Memory B cell (primary cell): ENCODE measurements around the gene CHMP1B.
"Not testable (repeated sequence)": the region's sequence is repeated elsewhere in the genome, so short reads cannot be mapped to it uniquely, and the experiment has no call there.

ENCODE experiments used
- ATAC-seq: fragments of 150-1000 bp; cut with Tn5 transposase; 2 replicates; pipeline ENCODE4 v1.10.0; 2021; ENCODE audit warnings: low read depth, mild to moderate bottlenecking, moderate library complexity
- DNase-seq, 2 donors: peaks; one replicate each; pipeline ENCODE4 v3.0.0; 2022; ENCODE audit warnings: low spot score in 2 of 2
- H3K27ac Mint-ChIP-seq: one replicate; pipeline ENCODE4 v1.8.0; 2022; ENCODE audit warnings: mild to moderate bottlenecking, moderate library complexity, mixed read lengths
- H3K27me3 Mint-ChIP-seq: one replicate; pipeline ENCODE4 v1.8.0; 2022; ENCODE audit warnings: mixed read lengths
- H3K36me3 Mint-ChIP-seq: one replicate; pipeline ENCODE4 v1.8.0; 2022; ENCODE audit warnings: mild to moderate bottlenecking, mixed read lengths
- H3K4me1 Mint-ChIP-seq: one replicate; pipeline ENCODE4 v1.8.0; 2022; ENCODE audit warnings: mixed read lengths
- H3K4me3 Mint-ChIP-seq: one replicate; pipeline ENCODE4 v1.8.0; 2022; ENCODE audit warnings: mild to moderate bottlenecking, moderate library complexity, mixed read lengths
- H3K9me3 Mint-ChIP-seq: one replicate; pipeline ENCODE4 v1.8.0; 2022; ENCODE audit warnings: mixed read lengths

The CHMP1B gene

GRCh38 chr18:11849841-11850634 lies 1.2 kb upstream of the CHMP1B start:
- no peaks in the 10 kb centered on the region for H3K9me3 Mint-ChIP-seq
- H3K4me3 Mint-ChIP-seq, result peak overlapping the region; percentile 100
- DNase-seq, result peak; percentile 36 to 37
- H3K4me1 Mint-ChIP-seq, result peaks cover 16% of the 10 kb centered on the region
- H3K36me3 Mint-ChIP-seq, result no peaks in the 10 kb centered on the region
- peak overlapping the region; percentile 97 for H3K27ac Mint-ChIP-seq
- peak; percentile 12 for ATAC-seq
- H3K27me3 Mint-ChIP-seq, result no peaks in the 10 kb centered on the region

GRCh38 chr18:11850821-11851145 lies 430 bp upstream of the CHMP1B start:
- DNase-seq, result no peak

GRCh38 chr18:11851806-11852337 lies 659 bp downstream of the CHMP1B start:
- no peaks in the 10 kb centered on the region for H3K27me3 Mint-ChIP-seq

More at GRCh38 chr18:11850821-11851145, 430 bp upstream of the CHMP1B start:
- H3K9me3 Mint-ChIP-seq, result no peaks in the 10 kb centered on the region
- ATAC-seq, result peak; percentile 60
- no peaks in the 10 kb centered on the region for H3K27me3 Mint-ChIP-seq
- peak overlapping the region; percentile 97 for H3K27ac Mint-ChIP-seq
- peaks cover 16% of the 10 kb centered on the region for H3K4me1 Mint-ChIP-seq
- H3K4me3 Mint-ChIP-seq, result peak overlapping the region; percentile 100
- no peaks in the 10 kb centered on the region for H3K36me3 Mint-ChIP-seq

GRCh38 chr18:11854554-11854953 lies 3.3 kb downstream of the CHMP1B start:
- not testable (repeated sequence) for H3K4me3 Mint-ChIP-seq, H3K9me3 Mint-ChIP-seq, H3K27ac Mint-ChIP-seq, H3K27me3 Mint-ChIP-seq, H3K36me3 Mint-ChIP-seq, ATAC-seq, DNase-seq
- peaks cover 16% of the 10 kb centered on the region for H3K4me1 Mint-ChIP-seq

More at GRCh38 chr18:11851806-11852337, 659 bp downstream of the CHMP1B start:
- ATAC-seq (peak; percentile 6), DNase-seq (peak; percentile 28 to 42)
- Mint-ChIP-seq H3K27ac (peak overlapping the region; percentile 97), H3K36me3 (no peaks in the 10 kb centered on the region), H3K4me3 (peak overlapping the region; percentile 100), H3K4me1 (peaks cover 16% of the 10 kb centered on the region), H3K9me3 (no peaks in the 10 kb centered on the region)

- peaks cover 2% of the 10 kb centered on the region for H3K27me3 Mint-ChIP-seq
- H3K4me3 Mint-ChIP-seq, result no peak overlapping the region
- H3K4me1 Mint-ChIP-seq, result peaks cover 5% of the 10 kb centered on the region
- no peaks in the 10 kb centered on the region for H3K36me3 Mint-ChIP-seq
- no peaks in the 10 kb centered on the region for H3K9me3 Mint-ChIP-seq
- DNase-seq, result no peak
- H3K27ac Mint-ChIP-seq, result peak overlapping the region; percentile 24
- no peak for ATAC-seq
Observed at GRCh38 chr18:11857177-11857887, 6.1 kb downstream of the CHMP1B start.

- ATAC-seq, result no peak
- Mint-ChIP-seq H3K4me1 (no peaks in the 10 kb centered on the region), H3K4me3 (no peak overlapping the region), H3K27ac (no peak overlapping the region), H3K27me3 (peaks cover 2% of the 10 kb centered on the region), H3K9me3 (no peaks in the 10 kb centered on the region), H3K36me3 (no peaks in the 10 kb centered on the region)
- no peak for DNase-seq
Observed at GRCh38 chr18:11859282-11859830, 8.1 kb downstream of the CHMP1B start.

- Mint-ChIP-seq H3K9me3 (no peaks in the 10 kb centered on the region), H3K36me3 (no peaks in the 10 kb centered on the region), H3K27me3 (peaks cover 2% of the 10 kb centered on the region), H3K4me3 (no peak overlapping the region), H3K27ac (no peak overlapping the region), H3K4me1 (no peaks in the 10 kb centered on the region)
- ATAC-seq (no peak), DNase-seq (no peak)
Observed at GRCh38 chr18:11859903-11860407, 8.7 kb downstream of the CHMP1B start.

GRCh38 chr18:11860594-11861450 lies 9.6 kb downstream of the CHMP1B start:
- ATAC-seq (no peak), DNase-seq (no peak)
- Mint-ChIP-seq H3K9me3 (no peaks in the 10 kb centered on the region), H3K27me3 (peaks cover 5% of the 10 kb centered on the region), H3K4me1 (no peaks in the 10 kb centered on the region), H3K36me3 (no peaks in the 10 kb centered on the region), H3K4me3 (no peak overlapping the region), H3K27ac (no peak overlapping the region)

- Mint-ChIP-seq H3K27ac (no peak overlapping the region), H3K9me3 (no peaks in the 10 kb centered on the region), H3K27me3 (peaks cover 6% of the 10 kb centered on the region), H3K4me1 (no peaks in the 10 kb centered on the region), H3K4me3 (no peak overlapping the region), H3K36me3 (no peaks in the 10 kb centered on the region)
- no peak for ATAC-seq
- DNase-seq, result no peak
Observed at GRCh38 chr18:11861583-11862288, 10.5 kb downstream of the CHMP1B start.

- no peak for ATAC-seq
- no peak overlapping the region for H3K27ac Mint-ChIP-seq
- H3K4me3 Mint-ChIP-seq, result no peak overlapping the region
- no peaks in the 10 kb centered on the region for H3K9me3 Mint-ChIP-seq
- no peaks in the 10 kb centered on the region for H3K36me3 Mint-ChIP-seq
- no peak for DNase-seq
- no peaks in the 10 kb centered on the region for H3K4me1 Mint-ChIP-seq
- peaks cover 6% of the 10 kb centered on the region for H3K27me3 Mint-ChIP-seq
Observed at GRCh38 chr18:11862468-11863137, 11.4 kb downstream of the CHMP1B start.

- Mint-ChIP-seq H3K4me3 (no peak overlapping the region), H3K9me3 (no peaks in the 10 kb centered on the region), H3K36me3 (no peaks in the 10 kb centered on the region), H3K4me1 (peaks cover 4% of the 10 kb centered on the region), H3K27me3 (peaks cover 11% of the 10 kb centered on the region), H3K27ac (no peak overlapping the region)
- no peak for ATAC-seq
- no peak for DNase-seq
Observed at GRCh38 chr18:11864471-11864870, 13.3 kb downstream of the CHMP1B start.

GRCh38 chr18:11865071-11865470 lies 13.9 kb downstream of the CHMP1B start:
- DNase-seq (no peak), ATAC-seq (no peak)
- peaks cover 11% of the 10 kb centered on the region for H3K27me3 Mint-ChIP-seq
- no peaks in the 10 kb centered on the region for H3K9me3 Mint-ChIP-seq
- H3K36me3 Mint-ChIP-seq, result no peaks in the 10 kb centered on the region
- no peak overlapping the region for H3K4me3 Mint-ChIP-seq
- no peak overlapping the region for H3K27ac Mint-ChIP-seq
- peaks cover 4% of the 10 kb centered on the region for H3K4me1 Mint-ChIP-seq
